ENCODE data around the gene TBL2. TPM values are rescaled to one million over a fixed set of nuclear protein-coding genes. Genes with fewer than 3 reads are reported as not detected.
A peak's percentile ranks its signal among the peaks of the same experiment; 100 is the strongest.
"Not testable (repeated sequence)": the region's sequence is repeated elsewhere in the genome, so short reads cannot be mapped to it uniquely, and the experiment has no call there.

Gene TBL2
- total RNA-seq, 1 donor from 2014 or later, result 55.8 TPM

- Mint-ChIP-seq H3K4me3 (peak overlapping the region; percentile 93), H3K27me3 (peaks cover 8% of the 10 kb centered on the region), H3K27ac (peak overlapping the region; percentile 91), H3K36me3 (peaks cover 2% of the 10 kb centered on the region), H3K4me1 (ENCODE audit: unreplicated experiment) (peaks cover 18% of the 10 kb centered on the region), H3K9me3 (no peaks in the 10 kb centered on the region)
- TF ChIP-seq, protein P1, sequence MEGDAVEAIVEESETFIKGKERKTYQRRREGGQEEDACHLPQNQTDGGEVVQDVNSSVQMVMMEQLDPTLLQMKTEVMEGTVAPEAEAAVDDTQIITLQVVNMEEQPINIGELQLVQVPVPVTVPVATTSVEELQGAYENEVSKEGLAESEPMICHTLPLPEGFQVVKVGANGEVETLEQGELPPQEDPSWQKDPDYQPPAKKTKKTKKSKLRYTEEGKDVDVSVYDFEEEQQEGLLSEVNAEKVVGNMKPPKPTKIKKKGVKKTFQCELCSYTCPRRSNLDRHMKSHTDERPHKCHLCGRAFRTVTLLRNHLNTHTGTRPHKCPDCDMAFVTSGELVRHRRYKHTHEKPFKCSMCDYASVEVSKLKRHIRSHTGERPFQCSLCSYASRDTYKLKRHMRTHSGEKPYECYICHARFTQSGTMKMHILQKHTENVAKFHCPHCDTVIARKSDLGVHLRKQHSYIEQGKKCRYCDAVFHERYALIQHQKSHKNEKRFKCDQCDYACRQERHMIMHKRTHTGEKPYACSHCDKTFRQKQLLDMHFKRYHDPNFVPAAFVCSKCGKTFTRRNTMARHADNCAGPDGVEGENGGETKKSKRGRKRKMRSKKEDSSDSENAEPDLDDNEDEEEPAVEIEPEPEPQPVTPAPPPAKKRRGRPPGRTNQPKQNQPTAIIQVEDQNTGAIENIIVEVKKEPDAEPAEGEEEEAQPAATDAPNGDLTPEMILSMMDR (conservative IDR thresholded peaks at IDR 0.05), result no peak
- peak; percentile 96 for DNase-seq (ENCODE audit: extremely low spot score, unreplicated experiment)
Measured at GRCh38 chr7:73557108-73557396, 21.3 kb downstream of the TBL2 start.

DNA sequence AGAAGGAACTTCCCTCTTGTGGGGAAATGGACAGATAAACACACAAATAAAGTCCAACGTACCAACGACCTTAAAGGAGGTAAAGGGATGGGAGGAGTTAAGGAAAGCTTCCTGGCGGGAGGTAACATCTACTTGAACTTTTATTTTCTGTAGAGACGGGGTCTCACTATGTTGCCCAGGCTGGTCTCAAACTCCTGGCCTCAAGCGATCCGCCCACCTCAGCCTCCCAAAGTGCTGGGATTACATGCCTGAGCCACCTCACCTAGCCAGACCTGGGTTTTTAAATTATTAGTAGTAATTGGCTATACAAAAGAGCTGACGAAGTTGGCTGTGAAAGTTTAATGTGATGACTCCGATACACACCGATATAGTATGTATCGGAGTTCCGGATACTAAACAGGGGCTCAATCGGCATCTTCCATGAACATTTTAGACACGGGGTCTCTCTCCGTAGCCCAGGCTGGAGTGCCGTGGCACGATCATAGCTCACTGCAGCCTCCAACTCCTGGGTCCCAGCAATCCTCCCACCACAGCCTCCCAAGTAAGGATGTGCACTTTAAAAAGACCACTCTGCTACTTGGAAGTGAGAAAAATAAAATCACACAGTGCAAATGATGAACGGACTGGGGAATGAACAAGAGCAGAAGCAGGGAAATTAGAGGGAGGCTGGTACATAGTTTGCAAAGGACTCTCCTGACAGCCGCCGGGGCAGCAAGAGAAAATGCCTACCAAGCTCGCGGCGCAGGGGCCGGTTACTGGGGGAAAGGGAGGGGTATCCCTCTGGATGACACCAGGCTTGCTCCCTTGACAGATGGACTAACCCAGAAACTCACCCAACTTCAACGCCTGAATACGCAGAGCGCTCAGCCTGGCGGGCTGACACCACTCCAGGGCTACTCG lies 21.9 kb downstream of the TBL2 start:
- Mint-ChIP-seq H3K9me3 (no peaks in the 10 kb centered on the region), H3K27me3 (peaks cover 8% of the 10 kb centered on the region), H3K4me1 (ENCODE audit: unreplicated experiment) (peaks cover 18% of the 10 kb centered on the region), H3K36me3 (peaks cover 4% of the 10 kb centered on the region), H3K27ac (peak overlapping the region; percentile 91), H3K4me3 (peak overlapping the region; percentile 93)
- TF ChIP-seq, protein P1 (conservative IDR thresholded peaks at IDR 0.05), result no peak
- no peak for DNase-seq (ENCODE audit: extremely low spot score, unreplicated experiment)

GRCh38 chr7:73555411-73555982 lies 22.9 kb downstream of the TBL2 start:
- H3K27ac Mint-ChIP-seq, result peak overlapping the region; percentile 91
- peaks cover 6% of the 10 kb centered on the region for H3K27me3 Mint-ChIP-seq
- no peak for DNase-seq (ENCODE audit: extremely low spot score, unreplicated experiment)
- TF ChIP-seq, protein P1 (conservative IDR thresholded peaks at IDR 0.05), result no peak
- H3K4me3 Mint-ChIP-seq, result peak overlapping the region; percentile 93
- H3K9me3 Mint-ChIP-seq, result no peaks in the 10 kb centered on the region
- peaks cover 18% of the 10 kb centered on the region for H3K4me1 Mint-ChIP-seq (ENCODE audit: unreplicated experiment)
- peaks cover 8% of the 10 kb centered on the region for H3K36me3 Mint-ChIP-seq

- DNase-seq (ENCODE audit: extremely low spot score, unreplicated experiment); H3K4me3 Mint-ChIP-seq; H3K9me3 Mint-ChIP-seq; H3K27me3 Mint-ChIP-seq; H3K4me1 Mint-ChIP-seq (ENCODE audit: unreplicated experiment); H3K27ac Mint-ChIP-seq: not testable (repeated sequence)
- H3K36me3 Mint-ChIP-seq, result peaks cover 12% of the 10 kb centered on the region
Measured at GRCh38 chr7:73550093-73550492, 28.3 kb downstream of the TBL2 start.

DNA sequence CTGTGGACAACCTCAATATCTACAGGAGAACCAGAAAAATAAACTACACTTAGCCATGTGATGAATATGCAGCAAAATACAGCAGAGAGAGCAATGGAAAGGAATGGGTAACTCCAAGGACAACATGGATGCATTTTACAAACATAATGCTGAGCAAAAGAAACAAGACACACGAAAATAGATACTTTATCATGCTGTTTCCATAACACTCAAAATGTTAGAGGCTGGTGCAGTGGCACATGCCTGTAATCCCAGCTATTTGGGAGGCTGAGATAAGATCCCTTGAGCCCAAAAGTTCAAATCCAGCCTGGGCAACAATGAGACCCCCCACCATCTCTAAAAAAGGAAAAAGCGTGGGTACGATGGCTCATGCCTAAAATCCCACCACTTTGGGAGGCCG lies 29.2 kb downstream of the TBL2 start:
- DNase-seq (ENCODE audit: extremely low spot score, unreplicated experiment), result no peak
- H3K27me3 Mint-ChIP-seq, result no peaks in the 10 kb centered on the region
- no peaks in the 10 kb centered on the region for H3K9me3 Mint-ChIP-seq
- peaks cover 12% of the 10 kb centered on the region for H3K36me3 Mint-ChIP-seq
- no peak overlapping the region for H3K4me3 Mint-ChIP-seq
- H3K27ac Mint-ChIP-seq, result no peak overlapping the region
- no peaks in the 10 kb centered on the region for H3K4me1 Mint-ChIP-seq (ENCODE audit: unreplicated experiment)
- TF ChIP-seq, protein P1 (conservative IDR thresholded peaks at IDR 0.05), result no peak

DNA sequence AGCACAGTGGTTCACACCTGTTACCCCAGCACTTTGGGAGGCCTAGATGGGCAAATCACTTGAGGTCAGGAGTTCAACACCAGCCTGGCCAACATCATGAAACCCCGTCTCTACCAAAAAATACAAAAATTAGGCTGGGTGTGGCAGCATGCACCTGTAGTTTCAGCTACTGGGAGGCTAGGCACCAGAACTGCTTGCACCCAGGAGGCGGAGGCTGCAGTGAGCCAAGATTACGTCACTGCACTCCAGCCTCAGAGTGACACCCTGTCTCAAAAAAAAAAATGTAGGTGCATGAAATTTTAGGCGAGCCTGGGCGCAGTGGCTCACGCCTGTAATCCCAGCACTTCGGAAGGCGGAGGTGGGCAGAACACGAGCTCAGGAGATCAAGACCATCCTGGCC lies 30.5 kb downstream of the TBL2 start:
- no peak for DNase-seq (ENCODE audit: extremely low spot score, unreplicated experiment)
- TF ChIP-seq, protein P1 (conservative IDR thresholded peaks at IDR 0.05), result no peak
- Mint-ChIP-seq H3K36me3 (peaks cover 12% of the 10 kb centered on the region), H3K4me1 (ENCODE audit: unreplicated experiment) (no peaks in the 10 kb centered on the region), H3K27ac (no peak overlapping the region), H3K4me3 (no peak overlapping the region), H3K9me3 (no peaks in the 10 kb centered on the region), H3K27me3 (no peaks in the 10 kb centered on the region)
